Measurements from ENCODE around the gene TESPA1.
"Not testable (repeated sequence)": the region's sequence is repeated elsewhere in the genome, so short reads cannot be mapped to it uniquely, and the experiment has no call there.

TESPA1 gene

GRCh38 chr12:54984658-54985376 is at the start of gene TESPA1:
Gene TESPA1 (minus strand): TSS chr12:54984762. CDS start chr12:54974562, 10,200 bp downstream.
- no peak for FAIRE-seq

- FAIRE-seq: no peak
These were observed 49.7 kb upstream of the TESPA1 start for GRCh38 chr12:55034218-55034617.

GRCh38 chr12:55025508-55025907 is 40.9 kb upstream of the TESPA1 start:
- FAIRE-seq: no peak

- FAIRE-seq: no peak
These were observed 40.0 kb upstream of the TESPA1 start for GRCh38 chr12:55024575-55024974.

GRCh38 chr12:55019784-55020183 is 35.2 kb upstream of the TESPA1 start, which contains the start of gene NEUROD4:
Gene NEUROD4 (plus strand): TSS chr12:55019974. CDS start chr12:55026440, 6,466 bp downstream.
- no peak for FAIRE-seq

GRCh38 chr12:55017416-55017925 is 32.9 kb upstream of the TESPA1 start:
- no peak for FAIRE-seq

GRCh38 chr12:55008944-55009585 is 24.5 kb upstream of the TESPA1 start:
- no peak for FAIRE-seq

- no peak for FAIRE-seq
These were observed 17.8 kb upstream of the TESPA1 start for GRCh38 chr12:55002355-55002754.

GRCh38 chr12:55001198-55001868 is 16.8 kb upstream of the TESPA1 start:
- FAIRE-seq: no peak

GRCh38 chr12:54998958-54999510 is 14.5 kb upstream of the TESPA1 start:
- FAIRE-seq: no peak

GRCh38 chr12:54997929-54998522 is 13.5 kb upstream of the TESPA1 start:
- FAIRE-seq: no peak

- FAIRE-seq: no peak
These were observed 11.6 kb upstream of the TESPA1 start for GRCh38 chr12:54996205-54996604.

- FAIRE-seq: no peak
These were observed 8.7 kb upstream of the TESPA1 start for GRCh38 chr12:54993181-54993835.

- FAIRE-seq: no peak
These were observed 7.4 kb upstream of the TESPA1 start for GRCh38 chr12:54991991-54992375.

GRCh38 chr12:54991161-54991990 is 6.8 kb upstream of the TESPA1 start:
- FAIRE-seq: no peak

- no peak for FAIRE-seq
These were observed 5.3 kb upstream of the TESPA1 start for GRCh38 chr12:54989829-54990228.

- no peak for FAIRE-seq
These were observed 4.0 kb upstream of the TESPA1 start for GRCh38 chr12:54988402-54989054.

GRCh38 chr12:54987611-54988231 is 3.2 kb upstream of the TESPA1 start:
- FAIRE-seq: no peak

- FAIRE-seq: not testable (repeated sequence)
These were observed 2.2 kb upstream of the TESPA1 start for GRCh38 chr12:54986773-54987172.

GRCh38 chr12:54983536-54984101 is 943 bp downstream of the TESPA1 start:
- no peak for FAIRE-seq
